SK-N-SH (cell line): Measurements from ENCODE around the gene COL1A2. TPM values are rescaled to one million over a fixed set of nuclear protein-coding genes. Genes with fewer than 3 reads are reported as not detected.
A peak's percentile ranks its signal among the peaks of the same experiment; 100 is the strongest.

ENCODE experiments used
- CTCF ChIA-PET: fragments of 300-600, 350-600 bp; formaldehyde crosslinking; extraction: SDS; loops from one replicate; lab custom pipeline; 2021; lab: Yijun Ruan, JAX
- POLR2A ChIA-PET: fragments of 350-600 bp; sonication (Branson Sonifier 250); formaldehyde crosslinking; extraction: SDS; loops from one replicate; lab custom pipeline; 2020; ENCODE audit warnings: antibody characterized with exemption, inconsistent platforms; lab: Yijun Ruan, JAX
- DNase-seq: peaks from one replicate; pipeline ENCODE4 v3.0.0; 2012
- H2AFZ ChIP-seq: fragments of 200-600 bp; sonication (generic); 2 replicates; pipeline ENCODE4 v1.8.1; 2016; ENCODE audit warnings: antibody characterized with exemption, mild to moderate bottlenecking, low read depth
- H3F3A ChIP-seq: fragments of 200-600 bp; sonication (generic); replicated peaks from 2 replicates; pipeline ENCODE3; 2016; ENCODE audit warnings: antibody characterized with exemption, mild to moderate bottlenecking; ENCODE audit not compliant: insufficient read depth
- H3K27ac ChIP-seq, 2 experiments: fragments of 200-500 bp in 1 of 2; fragments of 200-600 bp in 1 of 2; sonication (Bioruptor generic) in 1 of 2; sonication (generic), shearing (Covaris generic) in 1 of 2; 2 replicates each; pipeline versions ENCODE4 v1.5.1 to v1.6.1; 2014 to 2016; ENCODE audit warnings: low read depth in 2 of 2, inconsistent platforms in 1 of 2, low read length in 1 of 2, mild to moderate bottlenecking in 1 of 2, mixed read lengths in 1 of 2
- H3K27me3 ChIP-seq: fragments of 200-600 bp; sonication (generic), shearing (Covaris generic); 2 replicates; pipeline ENCODE4 v1.6.1; 2016; ENCODE audit warnings: mixed run types; ENCODE audit not compliant: insufficient read depth
- H3K36me3 ChIP-seq, 2 experiments: fragments of 200-500 bp in 1 of 2; fragments of 200-600 bp in 1 of 2; sonication (Bioruptor generic) in 1 of 2; sonication (generic) in 1 of 2; replicated peaks in 1 of 2; 2 replicates each; pipeline versions ENCODE3 to v1.5.1; 2014 to 2016; ENCODE audit warnings: low read length in 1 of 2, mild to moderate bottlenecking in 1 of 2; ENCODE audit not compliant: insufficient read depth in 2 of 2, control insufficient read depth in 1 of 2
- H3K4me1 ChIP-seq, 2 experiments: fragments of 200-500 bp in 1 of 2; fragments of 200-600 bp in 1 of 2; sonication (Bioruptor generic) in 1 of 2; sonication (generic), shearing (Covaris generic) in 1 of 2; 2 replicates each; pipeline versions ENCODE4 v1.5.1 to v1.6.1; 2014 to 2016; ENCODE audit warnings: low read depth in 1 of 2, low read length in 1 of 2, mixed run types in 1 of 2; ENCODE audit not compliant: insufficient read depth in 2 of 2, control insufficient read depth in 1 of 2
- H3K4me2 ChIP-seq: fragments of 200-600 bp; sonication (generic), shearing (Covaris generic); 2 replicates; pipeline ENCODE4 v1.6.1; 2017; ENCODE audit warnings: mixed run types
- H3K4me3 ChIP-seq, 2 experiments: fragments of 200-500 bp in 1 of 2; fragments of 200-600 bp in 1 of 2; sonication (Bioruptor generic) in 1 of 2; sonication (generic), shearing (Covaris generic) in 1 of 2; 2 replicates each; pipeline versions ENCODE4 v1.5.1 to v1.8.1; 2014 to 2016; ENCODE audit warnings: low read depth in 2 of 2, inconsistent platforms in 1 of 2, low read length in 1 of 2, mild to moderate bottlenecking in 1 of 2, mixed read lengths in 1 of 2, moderate library complexity in 1 of 2
- H3K79me2 ChIP-seq: fragments of 200-600 bp; sonication (generic); 2 replicates; pipeline ENCODE4 v1.8.1; 2017; ENCODE audit warnings: mild to moderate bottlenecking; ENCODE audit not compliant: insufficient read depth
- H3K9ac ChIP-seq: fragments of 200-600 bp; sonication (generic); 2 replicates; pipeline ENCODE4 v1.6.1; 2017; ENCODE audit warnings: mixed run types
- H3K9me2 ChIP-seq: fragments of 200-600 bp; sonication (generic); 2 replicates; pipeline ENCODE4 v1.6.1; 2017; ENCODE audit warnings: mixed run types
- H3K9me3 ChIP-seq: fragments of 200-600 bp; sonication (generic); 2 replicates; pipeline ENCODE4 v1.6.1; 2017; ENCODE audit warnings: mixed run types, mild to moderate bottlenecking, moderate library complexity
- H4K20me1 ChIP-seq: fragments of 200-600 bp; sonication (generic); 2 replicates; pipeline ENCODE4 v1.6.1; 2017; ENCODE audit warnings: mild to moderate bottlenecking, mixed run types; ENCODE audit not compliant: insufficient read depth
- CTCF ChIP-seq: fragments of 200-600 bp; sonication (generic); IDR thresholded peaks from 2 replicates; pipeline ENCODE4 v1.6.1; 2017; ENCODE audit warnings: antibody characterized with exemption, mild to moderate bottlenecking, moderate library complexity
- FOXJ3 ChIP-seq: sonication (generic); formaldehyde crosslinking; IDR thresholded peaks from 2 replicates; pipeline ENCODE4 v1.5.1; 2020; ENCODE audit warnings: mild to moderate bottlenecking, missing genetic modification reagents
- JUND ChIP-seq: IDR thresholded peaks from 2 replicates; pipeline ENCODE4 v1.4.0; 2012
- MEF2A ChIP-seq: IDR thresholded peaks from 2 replicates; pipeline ENCODE4 v1.4.0; 2012; ENCODE audit warnings: low read depth, borderline replicate concordance
- MXI1 ChIP-seq: IDR thresholded peaks from 2 replicates; pipeline ENCODE4 v1.6.1; 2012; ENCODE audit warnings: mild to moderate bottlenecking, low read depth, low read length, improper control_type of control experiment
- NFIC ChIP-seq: IDR thresholded peaks from 2 replicates; pipeline ENCODE4 v1.4.0; 2012; ENCODE audit warnings: borderline replicate concordance
- REST ChIP-seq: IDR thresholded peaks from 2 replicates; pipeline ENCODE4 v1.6.1; 2012; ENCODE audit warnings: mild to moderate bottlenecking, low read depth, low read length, moderate library complexity
- RXRA ChIP-seq: IDR thresholded peaks from 2 replicates; pipeline ENCODE4 v1.4.0; 2012; ENCODE audit warnings: low read depth, mild to moderate bottlenecking, borderline replicate concordance
- TAF1 ChIP-seq: IDR thresholded peaks from 2 replicates; pipeline ENCODE4 v1.6.1; 2012; ENCODE audit warnings: low read depth, mild to moderate bottlenecking, low read length, moderate library complexity, borderline replicate concordance
- USF1 ChIP-seq: IDR thresholded peaks from 2 replicates; pipeline ENCODE4 v1.4.0; 2012; ENCODE audit warnings: low read depth, borderline replicate concordance
- WGBS: methylation state at CpG from one replicate; pipeline ENCODE4 v1.1.6; 2017; ENCODE audit warnings: low lambda C conversion rate; 5-methylcytosine and 5-hydroxymethylcytosine counted together
- polyA plus RNA-seq, 3 experiments: library from polyadenylated mRNA; depleted of rRNA; stranded (reverse); fragments of >200 nt; gene quantifications; 2 replicates each; pipeline ENCODE4 v1.2.3, GENCODE V29; 2012
- TF ChIP-seq, protein P1 (sequence below): IDR thresholded peaks from 2 replicates; pipeline ENCODE4 v1.4.0; 2012; ENCODE audit warnings: low read depth, borderline replicate concordance

Gene COL1A2
- polyA plus RNA-seq, 1 of the 3 experiments (the other 2 are of a cell fraction) = 11.4 TPM

- TF ChIP-seq JUND (peak; percentile 79), CTCF (no peak), FOXJ3 (CRISPR knock-in tag) (no peak), MXI1 (no peak), USF1 (no peak), REST (no peak), NFIC (peak; percentile 86)
- TF ChIP-seq, all 33 proteins: peak for 10
Measured at GRCh38 chr7:94414481-94414880, 19.8 kb downstream of the COL1A2 start (continued).

GRCh38 chr7:94414980-94415379 is 20.3 kb downstream of the COL1A2 start:
- Histone ChIP-seq H4K20me1 (no peaks in the 10 kb centered on the region), H3F3A (peaks cover 7% of the 10 kb centered on the region), H3K27ac (no peak overlapping the region), H2AFZ (no peak overlapping the region), H3K4me1 (peaks cover 0 to 15% of the 10 kb centered on the region in 2 experiments; a peak in 3 of 4 replicates), H3K4me2 (no peak overlapping the region), H3K9me3 (no peaks in the 10 kb centered on the region), H3K79me2 (no peaks in the 10 kb centered on the region), H3K9me2 (no peaks in the 10 kb centered on the region), H3K4me3 (no peak overlapping the region), H3K9ac (no peak overlapping the region), H3K27me3 (no peaks in the 10 kb centered on the region), H3K36me3 (peaks cover 0 to 3% of the 10 kb centered on the region in 2 experiments)
- no peak for DNase-seq
- ChIA-PET POLR2A (no interaction called here), CTCF (interaction anchor here (1.4 to 1.9 kb wide), 2 partner anchors 21 to 126 kb away, joined by 5 to 6 read pairs; no protein-coding TSS in a partner anchor)
- TF ChIP-seq RXRA = no peak

DNA sequence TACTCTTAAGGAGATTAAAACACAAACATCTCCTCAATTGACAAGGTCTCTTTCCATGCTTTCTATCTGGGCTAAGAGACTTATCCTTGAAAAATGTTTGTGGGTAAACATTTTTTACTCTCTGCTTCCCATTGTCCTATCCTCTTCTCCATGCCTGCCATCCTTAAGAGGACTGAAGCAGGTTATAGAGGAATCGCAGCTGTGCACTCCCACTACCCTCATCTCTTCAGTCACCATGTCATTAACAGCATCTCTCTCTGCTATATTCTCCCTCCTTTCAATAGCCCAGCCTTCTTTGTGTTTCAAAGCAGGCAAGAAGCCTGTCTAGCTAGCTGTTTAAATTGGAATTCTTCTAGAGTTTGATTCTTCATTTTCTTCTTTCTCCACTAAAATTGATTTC is 22.6 kb downstream of the COL1A2 start:
- H3K4me2 ChIP-seq = no peak overlapping the region
- WGBS = 96% methylated on average over 1 of the region's 1 CpG
- CTCF ChIA-PET = interaction anchor here (0.9 to 2.0 kb wide), 4 partner anchors 16 to 22 kb away, joined by 3 to 5 read pairs (median 4); no protein-coding TSS in a partner anchor
- peaks cover 0 to 4% of the 10 kb centered on the region in 2 experiments; a peak in 2 of 4 replicates for H3K4me1 ChIP-seq
- no peaks in the 10 kb centered on the region for H3K9me3 ChIP-seq
- TF ChIP-seq MEF2A (no peak), FOXJ3 (CRISPR knock-in tag) (no peak), TAF1 (no peak)
- TF ChIP-seq, protein P1, sequence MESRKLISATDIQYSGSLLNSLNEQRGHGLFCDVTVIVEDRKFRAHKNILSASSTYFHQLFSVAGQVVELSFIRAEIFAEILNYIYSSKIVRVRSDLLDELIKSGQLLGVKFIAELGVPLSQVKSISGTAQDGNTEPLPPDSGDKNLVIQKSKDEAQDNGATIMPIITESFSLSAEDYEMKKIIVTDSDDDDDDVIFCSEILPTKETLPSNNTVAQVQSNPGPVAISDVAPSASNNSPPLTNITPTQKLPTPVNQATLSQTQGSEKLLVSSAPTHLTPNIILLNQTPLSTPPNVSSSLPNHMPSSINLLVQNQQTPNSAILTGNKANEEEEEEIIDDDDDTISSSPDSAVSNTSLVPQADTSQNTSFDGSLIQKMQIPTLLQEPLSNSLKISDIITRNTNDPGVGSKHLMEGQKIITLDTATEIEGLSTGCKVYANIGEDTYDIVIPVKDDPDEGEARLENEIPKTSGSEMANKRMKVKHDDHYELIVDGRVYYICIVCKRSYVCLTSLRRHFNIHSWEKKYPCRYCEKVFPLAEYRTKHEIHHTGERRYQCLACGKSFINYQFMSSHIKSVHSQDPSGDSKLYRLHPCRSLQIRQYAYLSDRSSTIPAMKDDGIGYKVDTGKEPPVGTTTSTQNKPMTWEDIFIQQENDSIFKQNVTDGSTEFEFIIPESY = no peak
- peaks cover 0 to 3% of the 10 kb centered on the region in 2 experiments for H3K36me3 ChIP-seq
- peaks cover 7% of the 10 kb centered on the region for H3F3A ChIP-seq
- no peak for DNase-seq
- POLR2A ChIA-PET = no interaction called here
- no peaks in the 10 kb centered on the region for H4K20me1 ChIP-seq
- no peak overlapping the region for H3K9ac ChIP-seq
- no peaks in the 10 kb centered on the region for H3K27me3 ChIP-seq
- no peak overlapping the region for H3K27ac ChIP-seq
- H3K4me3 ChIP-seq = no peak overlapping the region
- H2AFZ ChIP-seq = no peak overlapping the region
- H3K79me2 ChIP-seq = no peaks in the 10 kb centered on the region
- no peaks in the 10 kb centered on the region for H3K9me2 ChIP-seq
